Activated T-helper 1 cell treated with anti-CD3 and anti-CD28 coated beads, Interleukin-12 subunit alpha, Interleukin-12 subunit beta, Interleukin-2, Interleukin-4 antibody, amounts not matched to agents 30 ng/mL and 10 ng/mL and 1 ng/mL, durations not matched to agents 14 hours and 24 hours and 36 hours (primary cell): ENCODE measurements around the gene NT5C3A. TPM values are rescaled to one million over a fixed set of nuclear protein-coding genes. Genes with fewer than 3 reads are reported as not detected.
"Not testable (repeated sequence)": the region's sequence is repeated elsewhere in the genome, so short reads cannot be mapped to it uniquely, and the experiment has no call there.

Source experiments
- DNase-seq: peaks from one replicate; pipeline ENCODE4 v3.0.0; 2021; ENCODE audit warnings: low spot score
- H3K27ac Mint-ChIP-seq: one replicate; pipeline ENCODE4 v1.8.0; 2021; ENCODE audit warnings: mild to moderate bottlenecking, mixed read lengths
- H3K27me3 Mint-ChIP-seq: one replicate; pipeline ENCODE4 v1.8.0; 2022; ENCODE audit warnings: mild to moderate bottlenecking, moderate library complexity, mixed read lengths; ENCODE audit not compliant: insufficient read depth
- H3K36me3 Mint-ChIP-seq: one replicate; pipeline ENCODE4 v1.8.0; 2021; ENCODE audit warnings: low read depth, mixed read lengths
- H3K4me1 Mint-ChIP-seq: one replicate; pipeline ENCODE4 v1.8.0; 2021; ENCODE audit warnings: low read depth, mixed read lengths
- H3K4me3 Mint-ChIP-seq: one replicate; pipeline ENCODE4 v1.8.0; 2021; ENCODE audit warnings: mild to moderate bottlenecking, moderate library complexity, mixed read lengths
- H3K9me3 Mint-ChIP-seq: one replicate; pipeline ENCODE4 v1.8.0; 2021; ENCODE audit warnings: mixed read lengths
- intact Hi-C: fragments of 100-400 bp; cut with micrococcal nuclease; formaldehyde crosslinking; loops from one replicate; pipeline ENCODE4 v1.15.1; 2024
- total RNA-seq: library from RNA; stranded (reverse); gene quantifications from 2 replicates; pipeline ENCODE4 v1.2.3, GENCODE V29; 2022

NT5C3A gene
- total RNA-seq, 1 donor from 2014 or later: 43.9 TPM

DNA sequence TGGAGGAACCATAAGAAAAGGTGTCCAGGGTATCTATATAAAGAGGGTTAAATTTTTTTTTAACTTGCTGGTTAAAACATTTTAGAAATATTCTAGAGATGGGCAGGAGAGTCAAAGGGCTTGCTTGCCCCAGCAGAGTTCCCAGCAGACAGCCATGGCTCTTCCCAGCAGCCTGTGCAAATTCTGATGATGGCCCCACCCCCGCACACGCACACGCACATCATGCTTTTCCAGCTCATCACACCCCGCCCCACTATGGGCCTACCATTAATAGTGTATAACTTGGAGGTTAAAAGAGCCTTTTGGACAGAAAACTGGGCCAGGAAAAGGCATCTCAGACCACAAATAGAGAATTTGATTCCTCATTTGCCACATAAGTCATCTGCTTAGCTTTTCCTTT is 56.9 kb downstream of the NT5C3A start:
- H3K4me1 Mint-ChIP-seq, H3K9me3 Mint-ChIP-seq, H3K4me3 Mint-ChIP-seq, H3K27ac Mint-ChIP-seq, DNase-seq, H3K36me3 Mint-ChIP-seq, H3K27me3 Mint-ChIP-seq, intact Hi-C loops: not testable (repeated sequence)

DNA sequence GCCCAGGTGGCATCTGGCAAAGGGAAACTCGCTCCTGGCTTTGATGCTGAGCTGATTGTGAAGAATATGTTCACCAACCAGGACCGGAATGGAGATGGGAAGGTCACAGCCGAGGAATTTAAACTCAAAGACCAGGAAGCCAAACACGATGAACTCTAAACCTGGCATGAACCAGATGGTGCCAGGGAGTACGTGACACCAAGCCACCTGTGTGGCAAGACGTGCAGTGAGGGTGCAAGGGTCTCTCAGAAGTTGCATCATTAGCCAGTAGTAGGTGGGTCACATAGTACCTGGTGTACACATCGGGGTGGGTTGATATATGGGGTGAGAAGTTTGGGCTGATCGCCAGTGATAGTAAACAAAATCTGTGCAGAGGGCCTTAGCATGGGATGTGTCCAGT is 57.4 kb downstream of the NT5C3A start:
- H3K27me3 Mint-ChIP-seq, intact Hi-C loops, H3K9me3 Mint-ChIP-seq, H3K27ac Mint-ChIP-seq, H3K36me3 Mint-ChIP-seq, H3K4me3 Mint-ChIP-seq, H3K4me1 Mint-ChIP-seq, DNase-seq: not testable (repeated sequence)

- H3K4me1 Mint-ChIP-seq, H3K27ac Mint-ChIP-seq, H3K36me3 Mint-ChIP-seq, H3K27me3 Mint-ChIP-seq, H3K4me3 Mint-ChIP-seq, DNase-seq, intact Hi-C loops, H3K9me3 Mint-ChIP-seq: not testable (repeated sequence)
Measured at GRCh38 chr7:33004104-33004616, 58.4 kb downstream of the NT5C3A start.

DNA sequence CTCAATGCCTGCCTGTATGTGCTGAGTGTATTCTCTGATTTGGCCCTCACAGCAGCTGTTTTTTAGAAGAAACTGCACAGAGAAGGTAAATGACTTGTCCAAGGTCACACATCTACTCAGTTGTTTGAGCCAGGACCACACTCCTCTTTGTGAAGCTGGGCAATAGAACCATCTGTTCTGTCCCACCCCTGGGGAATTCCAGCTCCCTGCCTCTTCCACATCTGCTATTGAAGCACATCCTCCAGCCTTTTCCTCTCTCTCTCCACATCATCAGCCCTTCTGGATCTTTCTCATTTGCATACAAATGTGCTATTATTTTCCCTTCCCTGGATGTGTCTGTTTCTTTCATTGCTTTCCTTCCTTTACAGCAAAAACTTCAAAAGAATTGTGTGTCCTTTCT is 59.5 kb downstream of the NT5C3A start:
- H3K9me3 Mint-ChIP-seq, H3K4me3 Mint-ChIP-seq, H3K36me3 Mint-ChIP-seq, H3K27ac Mint-ChIP-seq, H3K27me3 Mint-ChIP-seq, H3K4me1 Mint-ChIP-seq, intact Hi-C loops, DNase-seq: not testable (repeated sequence)

DNA sequence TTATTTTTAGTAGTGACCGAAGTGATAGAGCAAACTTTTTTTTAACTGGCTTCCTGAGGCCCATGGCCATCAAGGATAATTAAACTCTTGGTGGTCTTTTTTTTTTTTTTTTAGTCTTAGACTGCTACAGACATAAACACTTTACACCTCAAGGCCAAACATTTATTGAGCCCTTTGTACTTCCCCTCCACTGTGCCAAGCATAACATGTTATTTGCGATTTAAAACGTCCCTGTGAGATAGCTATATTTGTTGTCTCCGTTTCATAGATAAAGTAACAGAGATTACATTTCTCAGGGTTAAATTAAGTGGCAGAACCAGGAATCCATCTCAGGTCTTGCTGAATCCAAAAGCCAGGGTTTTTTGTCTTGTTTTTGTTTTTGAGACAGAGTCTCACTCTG is 63.2 kb downstream of the NT5C3A start:
- H3K36me3 Mint-ChIP-seq, H3K4me3 Mint-ChIP-seq, H3K27ac Mint-ChIP-seq, H3K4me1 Mint-ChIP-seq, intact Hi-C loops, H3K27me3 Mint-ChIP-seq, H3K9me3 Mint-ChIP-seq, DNase-seq: not testable (repeated sequence)

GRCh38 chr7:32998361-32999171 is 64.0 kb downstream of the NT5C3A start:
- H3K4me1 Mint-ChIP-seq, intact Hi-C loops, H3K9me3 Mint-ChIP-seq, H3K27me3 Mint-ChIP-seq, H3K4me3 Mint-ChIP-seq, H3K36me3 Mint-ChIP-seq, H3K27ac Mint-ChIP-seq, DNase-seq: not testable (repeated sequence)

GRCh38 chr7:32997956-32998355 is 64.6 kb downstream of the NT5C3A start:
- H3K27ac Mint-ChIP-seq, H3K4me3 Mint-ChIP-seq, DNase-seq, H3K9me3 Mint-ChIP-seq, H3K27me3 Mint-ChIP-seq, H3K36me3 Mint-ChIP-seq, intact Hi-C loops: not testable (repeated sequence)
- H3K4me1 Mint-ChIP-seq: peaks cover 14% of the 10 kb centered on the region

- H3K4me1 Mint-ChIP-seq: peaks cover 28% of the 10 kb centered on the region
- H3K36me3 Mint-ChIP-seq, H3K9me3 Mint-ChIP-seq, H3K27ac Mint-ChIP-seq, DNase-seq, H3K4me3 Mint-ChIP-seq, H3K27me3 Mint-ChIP-seq, intact Hi-C loops: not testable (repeated sequence)
Measured at GRCh38 chr7:32992750-32993149, 69.8 kb downstream of the NT5C3A start.

- H3K36me3 Mint-ChIP-seq, H3K27ac Mint-ChIP-seq, intact Hi-C loops, H3K27me3 Mint-ChIP-seq, DNase-seq, H3K4me3 Mint-ChIP-seq, H3K9me3 Mint-ChIP-seq: not testable (repeated sequence)
- peaks cover 28% of the 10 kb centered on the region for H3K4me1 Mint-ChIP-seq
Measured at GRCh38 chr7:32991975-32992700, 70.4 kb downstream of the NT5C3A start.

DNA sequence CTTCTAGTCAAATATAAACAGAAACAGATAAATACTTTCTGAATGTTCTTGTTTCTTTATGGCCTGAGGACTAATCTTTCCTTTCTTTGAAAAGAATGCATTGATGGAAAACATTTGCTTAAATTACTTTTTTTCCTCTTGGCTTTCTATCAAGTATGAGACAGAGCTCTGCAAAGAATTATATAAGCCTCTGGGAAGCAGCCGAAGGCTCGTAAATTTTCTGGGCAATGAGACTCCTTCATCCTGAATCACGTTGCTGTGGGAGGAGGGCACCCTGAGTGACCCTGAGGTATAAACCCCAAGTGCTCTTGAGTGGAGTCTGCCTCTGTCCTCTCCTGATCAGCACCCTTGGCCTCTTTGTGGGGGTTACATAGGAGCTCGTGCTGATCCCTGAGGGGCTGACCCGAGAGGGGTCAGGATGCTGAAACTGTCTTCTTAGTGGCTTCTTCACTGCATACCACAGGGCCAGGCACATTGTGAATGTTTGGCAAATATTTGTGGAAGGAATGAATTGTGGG is 71.4 kb downstream of the NT5C3A start:
- intact Hi-C loops, H3K27me3 Mint-ChIP-seq, H3K4me3 Mint-ChIP-seq, H3K36me3 Mint-ChIP-seq, DNase-seq, H3K9me3 Mint-ChIP-seq, H3K27ac Mint-ChIP-seq: not testable (repeated sequence)
- H3K4me1 Mint-ChIP-seq: peaks cover 28% of the 10 kb centered on the region

DNA sequence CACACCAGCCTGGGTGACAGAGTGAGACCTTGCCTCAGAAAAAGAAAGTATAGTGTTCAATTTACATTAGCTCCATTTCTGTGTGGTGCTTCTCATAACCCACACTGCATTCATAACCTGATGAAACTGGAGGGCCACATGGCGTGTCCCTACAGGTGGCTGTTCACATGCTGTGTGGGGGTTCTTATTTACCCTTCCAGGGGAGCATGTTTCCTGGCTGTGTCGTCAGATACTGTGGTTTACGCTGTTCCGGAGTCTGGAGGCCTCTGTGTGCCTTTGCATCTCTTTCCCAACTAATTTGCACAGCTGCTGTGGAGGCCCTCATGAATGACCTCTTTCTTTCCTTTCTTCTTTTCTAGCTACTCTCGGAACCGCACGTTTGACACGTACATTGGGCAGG is 74.4 kb downstream of the NT5C3A start:
- H3K27ac Mint-ChIP-seq, DNase-seq, H3K4me3 Mint-ChIP-seq, H3K27me3 Mint-ChIP-seq, H3K36me3 Mint-ChIP-seq, intact Hi-C loops, H3K9me3 Mint-ChIP-seq: not testable (repeated sequence)
- H3K4me1 Mint-ChIP-seq: peaks cover 24% of the 10 kb centered on the region

DNA sequence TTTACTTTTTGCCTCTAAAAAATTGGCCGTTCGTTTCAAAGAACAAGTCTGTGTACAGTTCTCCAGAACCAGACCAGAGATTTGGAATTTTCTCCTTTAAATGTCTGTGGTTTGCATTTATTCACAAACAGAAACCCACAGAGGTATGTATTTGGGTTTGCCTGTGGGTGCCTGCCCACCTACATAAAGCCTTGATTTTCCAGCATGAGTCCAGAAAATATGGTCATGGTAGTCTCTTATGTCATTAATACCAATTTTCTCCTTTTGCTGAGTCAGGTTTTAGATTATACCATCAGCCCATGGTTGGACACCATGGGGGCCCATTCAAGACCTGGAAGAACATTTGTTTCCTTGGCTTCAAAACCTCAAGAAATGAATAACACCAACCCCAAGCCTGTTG is 82.7 kb downstream of the NT5C3A start:
- H3K27ac Mint-ChIP-seq, H3K36me3 Mint-ChIP-seq, H3K4me3 Mint-ChIP-seq, H3K4me1 Mint-ChIP-seq, intact Hi-C loops, H3K27me3 Mint-ChIP-seq, H3K9me3 Mint-ChIP-seq, DNase-seq: not testable (repeated sequence)

- intact Hi-C loops, DNase-seq, H3K27ac Mint-ChIP-seq, H3K4me3 Mint-ChIP-seq, H3K27me3 Mint-ChIP-seq, H3K4me1 Mint-ChIP-seq, H3K36me3 Mint-ChIP-seq, H3K9me3 Mint-ChIP-seq: not testable (repeated sequence)
Measured at GRCh38 chr7:32979246-32979645, 83.3 kb downstream of the NT5C3A start.
